Liver (tissue), 9 donors: ENCODE measurements around the gene ZBP1. TPM values are rescaled to one million over a fixed set of nuclear protein-coding genes. Genes with fewer than 3 reads are reported as not detected.

Source experiments
- DNase-seq: peaks from one replicate; pipeline ENCODE4 v3.0.0-alpha.2; 2017; ENCODE audit warnings: low spot score
- H3K27ac ChIP-seq, 2 donors: one replicate each; pipeline ENCODE4 v1.7.0; 2013; ENCODE audit warnings: inconsistent platforms in 2 of 2, low read length in 2 of 2, control low read depth in 1 of 2, low read depth in 1 of 2, mild to moderate bottlenecking in 1 of 2
- H3K27me3 ChIP-seq, 4 donors: one replicate each; pipeline versions ENCODE4 v1.6.1 to v1.7.0; 2013; ENCODE audit warnings: low read length in 3 of 4, inconsistent platforms in 1 of 4, mild to moderate bottlenecking in 1 of 4, moderate library complexity in 1 of 4; ENCODE audit not compliant: control insufficient read depth in 4 of 4, insufficient read depth in 4 of 4
- H3K36me3 ChIP-seq, 4 donors: one replicate each; pipeline versions ENCODE4 v1.6.1 to v1.7.0; 2013; ENCODE audit warnings: low read length in 3 of 4, mild to moderate bottlenecking in 3 of 4, low read depth in 1 of 4, moderate library complexity in 1 of 4; ENCODE audit not compliant: control insufficient read depth in 4 of 4, insufficient read depth in 3 of 4
- H3K4me1 ChIP-seq, 4 donors: one replicate each; pipeline versions ENCODE4 v1.6.1 to v1.7.0; 2013; ENCODE audit warnings: low read length in 3 of 4, mild to moderate bottlenecking in 3 of 4, moderate library complexity in 1 of 4; ENCODE audit not compliant: control insufficient read depth in 4 of 4, insufficient read depth in 4 of 4
- H3K4me3 ChIP-seq, 3 donors: one replicate each; pipeline versions ENCODE4 v1.6.1 to v1.7.0; 2013; ENCODE audit warnings: low read length in 3 of 3, control low read depth in 1 of 3, low read depth in 1 of 3, mild to moderate bottlenecking in 1 of 3
- H3K9ac ChIP-seq, 2 donors: one replicate each; pipeline ENCODE4 v1.7.0; 2013; ENCODE audit warnings: low read length in 2 of 2, mild to moderate bottlenecking in 2 of 2, moderate library complexity in 2 of 2, control low read depth in 1 of 2, low read depth in 1 of 2
- H3K9me3 ChIP-seq, 4 donors: one replicate each; pipeline versions ENCODE4 v1.6.1 to v1.7.0; 2013; ENCODE audit warnings: low read length in 3 of 4; ENCODE audit not compliant: control insufficient read depth in 4 of 4
- EGR1 ChIP-seq, 2 donors: IDR thresholded peaks; 2 replicates each; pipeline ENCODE4 v1.6.1; 2016 to 2018; ENCODE audit warnings: antibody characterized with exemption in 2 of 2, low read depth in 2 of 2
- FOXA1 ChIP-seq: IDR thresholded peaks from 2 replicates; pipeline ENCODE4 v1.6.1; 2016; ENCODE audit warnings: antibody characterized with exemption
- FOXA2 ChIP-seq: IDR thresholded peaks from 2 replicates; pipeline ENCODE4 v1.6.1; 2016; ENCODE audit warnings: antibody characterized with exemption
- GABPA ChIP-seq, 2 donors: IDR thresholded peaks in 1 of 2; conservative IDR thresholded peaks in 1 of 2; 2 replicates each; pipeline ENCODE4 v1.6.1; 2016; ENCODE audit warnings: antibody characterized with exemption in 2 of 2, mild to moderate bottlenecking in 1 of 2, moderate library complexity in 1 of 2
- HNF4A ChIP-seq, 2 donors: conservative IDR thresholded peaks; 2 replicates each; pipeline ENCODE4 v1.6.1; 2016; ENCODE audit warnings: antibody characterized with exemption in 2 of 2, mild to moderate bottlenecking in 2 of 2
- HNF4G ChIP-seq: IDR thresholded peaks from 2 replicates; pipeline ENCODE4 v1.6.1; 2016; ENCODE audit warnings: antibody characterized with exemption
- JUND ChIP-seq, 2 donors: IDR thresholded peaks; 2 replicates each; pipeline ENCODE4 v1.6.1; 2016; ENCODE audit warnings: antibody characterized with exemption in 2 of 2
- NR2F2 ChIP-seq: IDR thresholded peaks from 2 replicates; pipeline ENCODE4 v1.6.1; 2016; ENCODE audit warnings: antibody characterized with exemption
- RXRA ChIP-seq, 2 donors: IDR thresholded peaks; 2 replicates each; pipeline ENCODE4 v1.6.1; 2017 to 2018; ENCODE audit warnings: antibody characterized with exemption in 2 of 2, mild to moderate bottlenecking in 1 of 2
- SP1 ChIP-seq: IDR thresholded peaks from 2 replicates; pipeline ENCODE4 v1.6.1; 2018; ENCODE audit warnings: antibody characterized with exemption, mild to moderate bottlenecking
- TAF1 ChIP-seq: conservative IDR thresholded peaks from 2 replicates; pipeline ENCODE4 v1.6.1; 2016; ENCODE audit warnings: antibody characterized with exemption, mild to moderate bottlenecking
- YY1 ChIP-seq: IDR thresholded peaks from 2 replicates; pipeline ENCODE4 v1.6.1; 2016; ENCODE audit warnings: antibody characterized with exemption, mild to moderate bottlenecking
- WGBS: extraction: QIAGEN DNeasy Blood & Tissue Kit; methylation state at CpG from one replicate; pipeline ENCODE4 v1.1.7; 2013; 5-methylcytosine and 5-hydroxymethylcytosine counted together
- polyA plus RNA-seq, 2 donors: library from polyadenylated mRNA; stranded (reverse) in 1 of 2; unstranded in 1 of 2; fragments of 200-250 nt in 1 of 2; fragments of >200 nt in 1 of 2; fragmentation: Nextera tagmentation in 1 of 2; extraction: Ambion mirVana in 1 of 2; gene quantifications; one replicate each; pipeline versions ENCODE4 v1.2.1 to v1.2.3, GENCODE V29; 2013 to 2015
- total RNA-seq, 2 donors: library from RNA; depleted of rRNA; stranded (reverse); fragments of >200 nt; gene quantifications; one replicate each; pipeline ENCODE4 v1.2.3, GENCODE V29; 2014
- TF ChIP-seq, protein P1 (sequence below): IDR thresholded peaks from 2 replicates; pipeline ENCODE4 v1.6.1; 2016; ENCODE audit warnings: antibody characterized with exemption
- TF ChIP-seq, protein P2 (sequence below): IDR thresholded peaks from 2 replicates; pipeline ENCODE4 v1.6.1; 2016; ENCODE audit warnings: antibody characterized with exemption, mild to moderate bottlenecking
- TF ChIP-seq, protein P3 (sequence below): IDR thresholded peaks from 2 replicates; pipeline ENCODE4 v1.6.1; 2016; ENCODE audit warnings: antibody characterized with exemption
- TF ChIP-seq, protein P4 (sequence below): fragments of 150-350 bp; IDR thresholded peaks from 2 replicates; pipeline ENCODE4 v1.5.1; 2017; ENCODE audit warnings: improper control_type of control experiment, low read depth, low read length; ENCODE audit not compliant: missing input control
- TF ChIP-seq, protein P5 (sequence below): IDR thresholded peaks from 2 replicates; pipeline ENCODE4 v1.6.1; 2016; ENCODE audit warnings: antibody characterized with exemption
- donor health status: healthy.
- donor health status: healthy.
- donor health status: healthy.
- donor health status: healthy.
- donor health status: healthy.

ZBP1 gene
- total and polyA plus RNA-seq, 4 donors = 0.06 to 0.42 (median 0.13) TPM

DNA sequence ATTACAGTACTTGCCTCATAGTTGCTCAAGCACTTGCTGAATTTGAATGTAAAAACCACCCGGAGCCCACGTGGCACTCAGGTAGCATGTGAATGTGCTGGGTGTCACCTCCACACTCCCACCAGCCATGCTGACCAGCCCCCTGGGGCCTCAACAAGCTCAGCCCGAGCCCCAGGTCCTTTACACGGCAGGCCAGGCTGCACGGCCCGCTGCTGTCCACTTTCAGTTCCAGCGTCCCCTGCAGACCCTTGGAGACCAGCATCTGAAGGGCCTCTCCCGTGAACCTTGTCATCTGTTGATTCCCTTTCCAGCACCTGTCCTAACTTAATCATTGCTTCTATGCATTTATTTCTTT is 33.3 kb upstream of the ZBP1 start:
- Histone ChIP-seq H3K27me3 (peaks cover 0 to 5% (median 0%) of the 10 kb centered on the region in 4 donors), H3K4me3 (no peak overlapping the region), H3K4me1 (no peaks in the 10 kb centered on the region), H3K27ac (no peak overlapping the region), H3K9ac (no peak overlapping the region), H3K36me3 (no peaks in the 10 kb centered on the region), H3K9me3 (no peaks in the 10 kb centered on the region)
- no peak for DNase-seq
- 72% methylated on average over 8 of the region's 8 CpGs for WGBS
- TF ChIP-seq HNF4G (no peak), SP1 (no peak), JUND (IDR thresholded peaks at IDR 0.05) (no peak), YY1 (no peak), FOXA1 (no peak), GABPA (IDR thresholded peaks at IDR 0.05 in 1 of 2, conservative IDR thresholded peaks at IDR 0.05 in 1 of 2) (no peak), RXRA (IDR thresholded peaks at IDR 0.05) (no peak), HNF4A (conservative IDR thresholded peaks at IDR 0.05) (no peak), EGR1 (IDR thresholded peaks at IDR 0.05; ENCODE audit: low read depth in 2 of 2) (no peak), FOXA2 (no peak), NR2F2 (no peak), TAF1 (no peak)
- TF ChIP-seq, protein P1, sequence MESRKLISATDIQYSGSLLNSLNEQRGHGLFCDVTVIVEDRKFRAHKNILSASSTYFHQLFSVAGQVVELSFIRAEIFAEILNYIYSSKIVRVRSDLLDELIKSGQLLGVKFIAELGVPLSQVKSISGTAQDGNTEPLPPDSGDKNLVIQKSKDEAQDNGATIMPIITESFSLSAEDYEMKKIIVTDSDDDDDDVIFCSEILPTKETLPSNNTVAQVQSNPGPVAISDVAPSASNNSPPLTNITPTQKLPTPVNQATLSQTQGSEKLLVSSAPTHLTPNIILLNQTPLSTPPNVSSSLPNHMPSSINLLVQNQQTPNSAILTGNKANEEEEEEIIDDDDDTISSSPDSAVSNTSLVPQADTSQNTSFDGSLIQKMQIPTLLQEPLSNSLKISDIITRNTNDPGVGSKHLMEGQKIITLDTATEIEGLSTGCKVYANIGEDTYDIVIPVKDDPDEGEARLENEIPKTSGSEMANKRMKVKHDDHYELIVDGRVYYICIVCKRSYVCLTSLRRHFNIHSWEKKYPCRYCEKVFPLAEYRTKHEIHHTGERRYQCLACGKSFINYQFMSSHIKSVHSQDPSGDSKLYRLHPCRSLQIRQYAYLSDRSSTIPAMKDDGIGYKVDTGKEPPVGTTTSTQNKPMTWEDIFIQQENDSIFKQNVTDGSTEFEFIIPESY = no peak
- TF ChIP-seq, protein P2, sequence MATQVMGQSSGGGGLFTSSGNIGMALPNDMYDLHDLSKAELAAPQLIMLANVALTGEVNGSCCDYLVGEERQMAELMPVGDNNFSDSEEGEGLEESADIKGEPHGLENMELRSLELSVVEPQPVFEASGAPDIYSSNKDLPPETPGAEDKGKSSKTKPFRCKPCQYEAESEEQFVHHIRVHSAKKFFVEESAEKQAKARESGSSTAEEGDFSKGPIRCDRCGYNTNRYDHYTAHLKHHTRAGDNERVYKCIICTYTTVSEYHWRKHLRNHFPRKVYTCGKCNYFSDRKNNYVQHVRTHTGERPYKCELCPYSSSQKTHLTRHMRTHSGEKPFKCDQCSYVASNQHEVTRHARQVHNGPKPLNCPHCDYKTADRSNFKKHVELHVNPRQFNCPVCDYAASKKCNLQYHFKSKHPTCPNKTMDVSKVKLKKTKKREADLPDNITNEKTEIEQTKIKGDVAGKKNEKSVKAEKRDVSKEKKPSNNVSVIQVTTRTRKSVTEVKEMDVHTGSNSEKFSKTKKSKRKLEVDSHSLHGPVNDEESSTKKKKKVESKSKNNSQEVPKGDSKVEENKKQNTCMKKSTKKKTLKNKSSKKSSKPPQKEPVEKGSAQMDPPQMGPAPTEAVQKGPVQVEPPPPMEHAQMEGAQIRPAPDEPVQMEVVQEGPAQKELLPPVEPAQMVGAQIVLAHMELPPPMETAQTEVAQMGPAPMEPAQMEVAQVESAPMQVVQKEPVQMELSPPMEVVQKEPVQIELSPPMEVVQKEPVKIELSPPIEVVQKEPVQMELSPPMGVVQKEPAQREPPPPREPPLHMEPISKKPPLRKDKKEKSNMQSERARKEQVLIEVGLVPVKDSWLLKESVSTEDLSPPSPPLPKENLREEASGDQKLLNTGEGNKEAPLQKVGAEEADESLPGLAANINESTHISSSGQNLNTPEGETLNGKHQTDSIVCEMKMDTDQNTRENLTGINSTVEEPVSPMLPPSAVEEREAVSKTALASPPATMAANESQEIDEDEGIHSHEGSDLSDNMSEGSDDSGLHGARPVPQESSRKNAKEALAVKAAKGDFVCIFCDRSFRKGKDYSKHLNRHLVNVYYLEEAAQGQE = no peak
- TF ChIP-seq, protein P3, sequence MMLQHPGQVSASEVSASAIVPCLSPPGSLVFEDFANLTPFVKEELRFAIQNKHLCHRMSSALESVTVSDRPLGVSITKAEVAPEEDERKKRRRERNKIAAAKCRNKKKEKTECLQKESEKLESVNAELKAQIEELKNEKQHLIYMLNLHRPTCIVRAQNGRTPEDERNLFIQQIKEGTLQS = no peak

DNA sequence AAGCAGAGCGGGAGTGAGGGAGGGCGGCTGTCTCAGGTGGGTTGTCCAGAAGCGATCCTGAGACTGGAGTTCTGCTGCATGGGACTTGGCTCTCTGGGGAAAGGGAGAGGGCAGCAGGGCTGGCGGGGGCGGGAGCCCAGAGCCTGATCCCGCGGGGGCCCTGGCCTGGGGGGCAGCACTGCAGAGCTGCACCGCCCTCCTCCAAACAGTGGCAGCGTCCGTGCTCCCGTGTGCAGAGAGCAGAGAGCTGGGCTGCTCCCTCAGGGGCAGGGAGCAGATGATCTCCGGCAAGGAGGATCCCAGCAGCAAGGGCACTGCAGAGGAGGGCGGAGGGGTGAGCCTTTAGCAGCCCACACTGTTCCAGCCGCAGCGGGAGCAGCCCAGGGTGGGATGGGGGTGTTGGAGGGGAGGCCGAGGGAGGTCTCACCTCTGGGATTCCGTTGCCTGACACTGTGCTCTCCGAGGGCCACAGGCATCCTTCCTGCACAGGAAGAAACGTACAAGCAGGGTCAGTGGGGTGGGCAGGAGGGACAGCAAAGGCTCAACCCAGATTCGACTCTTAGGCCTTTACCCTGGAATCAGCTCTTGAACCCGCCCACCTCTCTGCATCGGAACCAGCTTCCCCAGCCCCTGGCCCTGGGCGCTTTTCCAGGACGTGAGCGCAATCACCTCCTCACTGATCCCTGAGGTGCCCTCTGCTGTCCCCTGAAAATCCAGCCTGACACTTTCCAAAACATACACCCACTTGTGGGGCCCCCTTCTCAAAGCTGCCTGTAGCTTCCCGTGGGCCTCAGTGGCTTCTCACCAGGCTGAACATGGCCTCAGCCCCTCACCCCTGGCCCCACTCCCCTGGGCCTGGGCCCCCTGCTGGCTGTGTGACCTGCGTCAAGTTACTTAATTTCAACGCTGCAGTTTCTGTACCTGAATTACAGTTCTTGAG is 32.6 kb upstream of the ZBP1 start:
- Histone ChIP-seq H3K36me3 (no peaks in the 10 kb centered on the region), H3K9ac (no peak overlapping the region), H3K27ac (no peak overlapping the region), H3K4me1 (no peaks in the 10 kb centered on the region), H3K27me3 (peaks cover 0 to 7% (median 0%) of the 10 kb centered on the region in 4 donors), H3K9me3 (no peaks in the 10 kb centered on the region), H3K4me3 (no peak overlapping the region)
- DNase-seq = peak; percentile 27
- 74% methylated on average over 28 of the region's 28 CpGs for WGBS
- TF ChIP-seq HNF4A (conservative IDR thresholded peaks at IDR 0.05) (no peak), SP1 (no peak), RXRA (IDR thresholded peaks at IDR 0.05) (no peak), EGR1 (IDR thresholded peaks at IDR 0.05; ENCODE audit: low read depth in 2 of 2) (no peak), FOXA2 (no peak)
- TF ChIP-seq, protein P1 = no peak
- TF ChIP-seq, protein P4, sequence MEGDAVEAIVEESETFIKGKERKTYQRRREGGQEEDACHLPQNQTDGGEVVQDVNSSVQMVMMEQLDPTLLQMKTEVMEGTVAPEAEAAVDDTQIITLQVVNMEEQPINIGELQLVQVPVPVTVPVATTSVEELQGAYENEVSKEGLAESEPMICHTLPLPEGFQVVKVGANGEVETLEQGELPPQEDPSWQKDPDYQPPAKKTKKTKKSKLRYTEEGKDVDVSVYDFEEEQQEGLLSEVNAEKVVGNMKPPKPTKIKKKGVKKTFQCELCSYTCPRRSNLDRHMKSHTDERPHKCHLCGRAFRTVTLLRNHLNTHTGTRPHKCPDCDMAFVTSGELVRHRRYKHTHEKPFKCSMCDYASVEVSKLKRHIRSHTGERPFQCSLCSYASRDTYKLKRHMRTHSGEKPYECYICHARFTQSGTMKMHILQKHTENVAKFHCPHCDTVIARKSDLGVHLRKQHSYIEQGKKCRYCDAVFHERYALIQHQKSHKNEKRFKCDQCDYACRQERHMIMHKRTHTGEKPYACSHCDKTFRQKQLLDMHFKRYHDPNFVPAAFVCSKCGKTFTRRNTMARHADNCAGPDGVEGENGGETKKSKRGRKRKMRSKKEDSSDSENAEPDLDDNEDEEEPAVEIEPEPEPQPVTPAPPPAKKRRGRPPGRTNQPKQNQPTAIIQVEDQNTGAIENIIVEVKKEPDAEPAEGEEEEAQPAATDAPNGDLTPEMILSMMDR = no peak
- TF ChIP-seq, protein P2 = no peak
- TF ChIP-seq, protein P5, sequence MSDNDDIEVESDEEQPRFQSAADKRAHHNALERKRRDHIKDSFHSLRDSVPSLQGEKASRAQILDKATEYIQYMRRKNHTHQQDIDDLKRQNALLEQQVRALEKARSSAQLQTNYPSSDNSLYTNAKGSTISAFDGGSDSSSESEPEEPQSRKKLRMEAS = no peak
